KBM-7 (cell line): Measurements from ENCODE around the gene GUCY1B1.

ENCODE experiments used
- DNase-seq: peaks from one replicate; pipeline ENCODE4 v3.0.0-alpha.2; 2015
- in situ Hi-C: fragments of 300-500 bp; cut with MboI; formaldehyde crosslinking; loops from 2 replicates; pipeline ENCODE4 v1.14.3; 2020; ENCODE audit warnings: low sequenced_read_pairs, low pct_unique_long_range_greater_than_20kb, mixed read lengths

Gene GUCY1B1

GRCh38 chr4:155758481-155759371, at the start of gene GUCY1B1:
TSS of gene GUCY1B1 (plus strand) at chr4:155759021. CDS start at chr4:155759141, 120 bp downstream.
- peak; percentile 98 for DNase-seq
- in situ Hi-C loops: no loop called here

- in situ Hi-C loops: no loop called here
- DNase-seq: no peak
These were observed 48.9 kb upstream of the GUCY1B1 start for GRCh38 chr4:155709918-155710317.

GRCh38 chr4:155711556-155711955, 47.3 kb upstream of the GUCY1B1 start:
- no peak for DNase-seq
- in situ Hi-C loops: no loop called here

GRCh38 chr4:155712846-155713245, 46.0 kb upstream of the GUCY1B1 start:
- peak; percentile 70 for DNase-seq
- in situ Hi-C loops: no loop called here

GRCh38 chr4:155713911-155714310, 44.9 kb upstream of the GUCY1B1 start:
- in situ Hi-C loops: no loop called here

GRCh38 chr4:155722336-155722735, 36.5 kb upstream of the GUCY1B1 start:
- in situ Hi-C loops: no loop called here
- no peak for DNase-seq

More at GRCh38 chr4:155713911-155714310, 44.9 kb upstream of the GUCY1B1 start:
- no peak for DNase-seq

GRCh38 chr4:155722816-155723499, 35.9 kb upstream of the GUCY1B1 start:
- in situ Hi-C loops: no loop called here
- no peak for DNase-seq

- in situ Hi-C loops: no loop called here
- no peak for DNase-seq
These were observed 34.1 kb upstream of the GUCY1B1 start for GRCh38 chr4:155724731-155725130.

GRCh38 chr4:155734065-155734464, 24.8 kb upstream of the GUCY1B1 start:
- DNase-seq: no peak
- in situ Hi-C loops: no loop called here

GRCh38 chr4:155734951-155735350, 23.9 kb upstream of the GUCY1B1 start:
- in situ Hi-C loops: no loop called here
- DNase-seq: no peak

GRCh38 chr4:155735496-155735895, 23.3 kb upstream of the GUCY1B1 start:
- in situ Hi-C loops: no loop called here
- no peak for DNase-seq

- DNase-seq: no peak
- in situ Hi-C loops: no loop called here
These were observed 20.3 kb upstream of the GUCY1B1 start for GRCh38 chr4:155738548-155738947.

- in situ Hi-C loops: no loop called here
These were observed 17.3 kb upstream of the GUCY1B1 start for GRCh38 chr4:155741546-155741945.

GRCh38 chr4:155742310-155743015, 16.4 kb upstream of the GUCY1B1 start:
- in situ Hi-C loops: no loop called here
- DNase-seq: peak; percentile 28

More at GRCh38 chr4:155741546-155741945, 17.3 kb upstream of the GUCY1B1 start:
- no peak for DNase-seq

- DNase-seq: no peak
- in situ Hi-C loops: no loop called here
These were observed 12.8 kb upstream of the GUCY1B1 start for GRCh38 chr4:155745984-155746383.

GRCh38 chr4:155748039-155748438, 10.8 kb upstream of the GUCY1B1 start:
- DNase-seq: no peak
- in situ Hi-C loops: no loop called here

- in situ Hi-C loops: no loop called here
- no peak for DNase-seq
These were observed 9.8 kb upstream of the GUCY1B1 start for GRCh38 chr4:155749041-155749440.

- in situ Hi-C loops: no loop called here
- DNase-seq: no peak
These were observed 7.3 kb upstream of the GUCY1B1 start for GRCh38 chr4:155751569-155751968.

- DNase-seq: no peak
These were observed 1.0 kb upstream of the GUCY1B1 start for GRCh38 chr4:155757745-155758265.

More at GRCh38 chr4:155757745-155758265, 1.0 kb upstream of the GUCY1B1 start:
- in situ Hi-C loops: no loop called here
